Testis (tissue), 3 donors: ENCODE data around the gene ERC1. TPM values are rescaled to one million over a fixed set of nuclear protein-coding genes. Genes with fewer than 3 reads are reported as not detected.

Source experiments
- DNase-seq: peaks from one replicate; pipeline ENCODE4 v3.0.0-alpha.2; 2019
- H3K27ac ChIP-seq, 2 donors: fragments of 200-600 bp; sonication (generic); one replicate each; pipeline ENCODE4 v1.5.1; 2019
- H3K27me3 ChIP-seq: fragments of 200-600 bp; sonication (generic); one replicate; pipeline ENCODE4 v1.5.1; 2019
- H3K36me3 ChIP-seq: fragments of 200-600 bp; sonication (generic); one replicate; pipeline ENCODE4 v1.5.1; 2017; ENCODE audit warnings: low read depth; ENCODE audit errors: missing control alignments
- H3K4me1 ChIP-seq: fragments of 200-600 bp; sonication (generic); one replicate; pipeline ENCODE4 v1.5.1; 2019
- H3K4me3 ChIP-seq, 2 donors: fragments of 200-600 bp; sonication (generic); one replicate each; pipeline ENCODE4 v1.5.1; 2017 to 2019
- H3K9me3 ChIP-seq: fragments of 200-600 bp; sonication (generic); one replicate; pipeline ENCODE4 v1.5.1; 2017
- POLR2A ChIP-seq: fragments of 450-650 bp; IDR thresholded peaks from one replicate; pipeline ENCODE4 v1.6.1; 2017; ENCODE audit warnings: antibody characterized with exemption, mild to moderate bottlenecking, moderate library complexity
- WGBS, 2 donors: methylation state at CpG; one replicate each; pipeline ENCODE4 v1.1.5; 2018; 5-methylcytosine and 5-hydroxymethylcytosine counted together
- intact Hi-C: fragments of 100-400 bp; cut with DNase I; formaldehyde crosslinking; loops from one replicate; pipeline ENCODE4 v1.15.1; 2023; ENCODE audit warnings: low total_unique reads
- polyA plus RNA-seq: library from polyadenylated mRNA; stranded (reverse); fragments of 350-450 nt; fragmentation: Illumina TruSeq; extraction: RNeasy Lipid Tissue Mini Kit (QIAGEN cat#74804); gene quantifications from one replicate; pipeline ENCODE4 v1.2.3, GENCODE V29; 2014; ENCODE audit warnings: low read depth, low replicate concordance; ENCODE audit not compliant: insufficient read depth
- total RNA-seq, 2 donors: library from RNA; depleted of rRNA; stranded (reverse); fragments of >200 nt; gene quantifications; one replicate each; pipeline ENCODE4 v1.2.3, GENCODE V29; 2016
- TF ChIP-seq, protein P1 (sequence below), 3 experiments: fragments of 450-650 bp in 2 of 3; fragments of 200-600 bp in 1 of 3; sonication (generic) in 1 of 3; IDR thresholded peaks; one replicate each; pipeline ENCODE4 v1.5.1; 2016 to 2019; ENCODE audit warnings: antibody characterized with exemption in 3 of 3, mild to moderate bottlenecking in 2 of 3, moderate library complexity in 1 of 3

The ERC1 gene
- total and polyA plus RNA-seq, 3 donors from 2014 or later = 25.8 to 109 (median 106) TPM

- H3K27me3 ChIP-seq = no peaks in the 10 kb centered on the region
- no peaks in the 10 kb centered on the region for H3K4me1 ChIP-seq
- H3K36me3 ChIP-seq = no peaks in the 10 kb centered on the region
- intact Hi-C loops = no loop called here
- H3K27ac ChIP-seq = no peak overlapping the region
- no peak overlapping the region for H3K4me3 ChIP-seq
- WGBS, 2 donors = 87 to 90% methylated on average over 9 of the region's 9 CpGs
- TF ChIP-seq, protein P1, sequence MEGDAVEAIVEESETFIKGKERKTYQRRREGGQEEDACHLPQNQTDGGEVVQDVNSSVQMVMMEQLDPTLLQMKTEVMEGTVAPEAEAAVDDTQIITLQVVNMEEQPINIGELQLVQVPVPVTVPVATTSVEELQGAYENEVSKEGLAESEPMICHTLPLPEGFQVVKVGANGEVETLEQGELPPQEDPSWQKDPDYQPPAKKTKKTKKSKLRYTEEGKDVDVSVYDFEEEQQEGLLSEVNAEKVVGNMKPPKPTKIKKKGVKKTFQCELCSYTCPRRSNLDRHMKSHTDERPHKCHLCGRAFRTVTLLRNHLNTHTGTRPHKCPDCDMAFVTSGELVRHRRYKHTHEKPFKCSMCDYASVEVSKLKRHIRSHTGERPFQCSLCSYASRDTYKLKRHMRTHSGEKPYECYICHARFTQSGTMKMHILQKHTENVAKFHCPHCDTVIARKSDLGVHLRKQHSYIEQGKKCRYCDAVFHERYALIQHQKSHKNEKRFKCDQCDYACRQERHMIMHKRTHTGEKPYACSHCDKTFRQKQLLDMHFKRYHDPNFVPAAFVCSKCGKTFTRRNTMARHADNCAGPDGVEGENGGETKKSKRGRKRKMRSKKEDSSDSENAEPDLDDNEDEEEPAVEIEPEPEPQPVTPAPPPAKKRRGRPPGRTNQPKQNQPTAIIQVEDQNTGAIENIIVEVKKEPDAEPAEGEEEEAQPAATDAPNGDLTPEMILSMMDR (IDR thresholded peaks at IDR 0.05) = no peak
- TF ChIP-seq POLR2A = no peak
- no peak for DNase-seq
- H3K9me3 ChIP-seq = no peaks in the 10 kb centered on the region
Observed at GRCh38 chr12:1161197-1161596, 170.2 kb downstream of the ERC1 start.

DNA sequence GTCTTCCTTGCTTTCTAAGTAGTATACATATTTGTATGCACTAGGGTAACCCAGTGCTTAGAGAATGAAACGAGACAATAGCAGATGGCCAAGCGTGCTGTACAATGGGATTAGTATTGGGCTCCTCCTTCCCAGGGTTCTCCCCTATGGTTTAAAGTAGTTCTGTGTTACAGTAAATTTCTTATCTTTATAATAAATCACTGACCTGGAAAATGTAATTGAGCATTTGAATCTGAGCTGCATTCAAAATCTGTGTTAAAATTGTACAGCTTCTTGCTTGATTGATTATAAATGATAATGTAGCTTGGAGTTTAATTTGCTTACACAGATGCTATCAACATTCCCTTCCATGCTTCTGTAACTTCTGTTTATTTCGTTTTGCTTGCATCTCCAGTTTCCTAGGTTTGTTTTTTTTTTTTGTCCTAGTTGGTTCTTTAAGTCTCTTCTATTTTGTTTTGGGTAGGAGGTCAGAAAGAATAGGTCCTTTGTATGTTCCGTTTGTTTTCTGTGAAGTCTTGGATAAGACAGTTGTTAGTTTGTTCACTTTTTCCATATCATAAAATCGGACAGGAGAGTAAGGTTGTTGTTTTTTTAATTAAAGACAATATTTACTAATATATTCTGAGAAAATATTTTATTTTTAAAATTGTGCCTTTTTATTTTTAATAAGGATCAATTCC, 171.2 kb downstream of the ERC1 start:
- no peak overlapping the region for H3K4me3 ChIP-seq
- intact Hi-C loops = no loop called here
- no peaks in the 10 kb centered on the region for H3K9me3 ChIP-seq
- no peak for DNase-seq
- H3K36me3 ChIP-seq = no peaks in the 10 kb centered on the region
- H3K27me3 ChIP-seq = no peaks in the 10 kb centered on the region
- no peak overlapping the region for H3K27ac ChIP-seq
- 66 to 79% methylated on average over 5 of the region's 5 CpGs for WGBS, 2 donors
- TF ChIP-seq, protein P1 (IDR thresholded peaks at IDR 0.05) = no peak
- no peak for TF ChIP-seq POLR2A
- H3K4me1 ChIP-seq = no peaks in the 10 kb centered on the region

- H3K36me3 ChIP-seq = no peaks in the 10 kb centered on the region
- H3K9me3 ChIP-seq = no peaks in the 10 kb centered on the region
- no peaks in the 10 kb centered on the region for H3K27me3 ChIP-seq
- no peak for TF ChIP-seq POLR2A
- TF ChIP-seq, protein P1 (IDR thresholded peaks at IDR 0.05) = no peak
- H3K4me3 ChIP-seq = no peak overlapping the region
- no peak for DNase-seq
- WGBS, 2 donors = 87 to 89% methylated on average over 12 of the region's 12 CpGs
- H3K4me1 ChIP-seq = peaks cover 9% of the 10 kb centered on the region
- intact Hi-C loops = no loop called here
- H3K27ac ChIP-seq = no peak overlapping the region
Observed at GRCh38 chr12:1167784-1168183, 176.8 kb downstream of the ERC1 start.

DNA sequence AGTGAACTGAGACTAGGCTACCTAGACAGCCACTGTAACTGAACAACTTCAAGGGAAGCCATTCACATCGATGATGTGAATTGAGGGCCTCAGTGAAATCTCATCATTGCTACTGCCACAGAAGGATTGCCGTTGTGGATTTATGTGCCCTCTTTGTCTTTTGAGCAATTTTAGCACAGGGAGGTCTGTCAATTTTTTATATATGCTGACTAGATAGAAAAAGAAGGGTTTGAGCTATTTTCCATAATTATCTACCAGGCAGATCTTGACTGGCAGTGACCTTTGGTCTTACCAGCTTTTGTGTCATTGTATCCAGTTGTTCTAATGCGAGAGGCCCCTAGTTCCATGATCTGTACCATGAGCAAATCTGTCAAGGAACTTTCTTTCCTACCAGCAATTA, 179.4 kb downstream of the ERC1 start:
- no peak for DNase-seq
- intact Hi-C loops = no loop called here
- Histone ChIP-seq H3K4me3 (no peak overlapping the region), H3K36me3 (no peaks in the 10 kb centered on the region), H3K4me1 (peaks cover 9% of the 10 kb centered on the region), H3K9me3 (no peaks in the 10 kb centered on the region), H3K27me3 (no peaks in the 10 kb centered on the region), H3K27ac (no peak overlapping the region)
- no peak for TF ChIP-seq POLR2A
- TF ChIP-seq, protein P1 (IDR thresholded peaks at IDR 0.05) = no peak
- WGBS, 2 donors = 81 to 92% methylated on average over 3 of the region's 3 CpGs
